Measurements from ENCODE around the gene CADPS. TPM values are rescaled to one million over a fixed set of nuclear protein-coding genes. Genes with fewer than 3 reads are reported as not detected.

CADPS gene
- total RNA-seq, 5 donors from 2014 or later (not counting 1 experiment from before 2014, with no cell fraction given), result 0.49 TPM; not detected in 4

GRCh38 chr3:62480056-62480455, 395.2 kb downstream of the CADPS start:
- POLR2A ChIA-PET, result no interaction called here

GRCh38 chr3:62479326-62479725, 395.9 kb downstream of the CADPS start:
- DNase-seq (no peak), ATAC-seq (replicated peaks in 1 of 4) (no peak)
- no peaks in the 10 kb centered on the region for H3K4me1 ChIP-seq (ENCODE audit: control insufficient read depth in 1 of 2, extremely low read depth in 1 of 2, insufficient read depth in 2 of 2, low read length in 2 of 2)
- POLR2A ChIA-PET, result no interaction called here
- Mint-ChIP-seq H3K27me3 (no peaks in the 10 kb centered on the region), H3K27ac (peak overlapping the region in 1 of 2 donors; percentile 10), H3K4me3 (no peak overlapping the region), H3K9me3 (no peaks in the 10 kb centered on the region), H3K36me3 (no peaks in the 10 kb centered on the region), H3K4me1 (no peaks in the 10 kb centered on the region)
- H3K36me3 ChIP-seq (ENCODE audit: control insufficient read depth in 2 of 2, extremely low read depth in 1 of 2, insufficient read depth in 1 of 2, low read length in 1 of 2), result no peaks in the 10 kb centered on the region
- no peak overlapping the region for H3K4me3 ChIP-seq (ENCODE audit: control insufficient read depth in 1 of 2, extremely low read depth in 1 of 2, low read length in 1 of 2)
- no peaks in the 10 kb centered on the region for H3K9me3 ChIP-seq
- no peaks in the 10 kb centered on the region for H3K27me3 ChIP-seq (replicated peaks in 1 of 2; ENCODE audit: control insufficient read depth in 2 of 2, extremely low read depth in 1 of 2, insufficient read depth in 2 of 2, low read length in 1 of 2)
- no peak overlapping the region for H3K27ac ChIP-seq (ENCODE audit: low read length)
- CTCF ChIA-PET, result no interaction called here
- WGBS (ENCODE audit: insufficient coverage), result 87% methylated on average over 6 of the region's 9 CpGs

More at GRCh38 chr3:62480056-62480455, 395.2 kb downstream of the CADPS start:
- no peaks in the 10 kb centered on the region for H3K9me3 Mint-ChIP-seq
- Histone ChIP-seq H3K4me3 (ENCODE audit: control insufficient read depth in 1 of 2, extremely low read depth in 1 of 2, low read length in 1 of 2) (no peak overlapping the region), H3K4me1 (ENCODE audit: control insufficient read depth in 1 of 2, extremely low read depth in 1 of 2, insufficient read depth in 2 of 2, low read length in 2 of 2) (no peaks in the 10 kb centered on the region), H3K36me3 (ENCODE audit: control insufficient read depth in 2 of 2, extremely low read depth in 1 of 2, insufficient read depth in 1 of 2, low read length in 1 of 2) (no peaks in the 10 kb centered on the region), H3K27me3 (replicated peaks in 1 of 2; ENCODE audit: control insufficient read depth in 2 of 2, extremely low read depth in 1 of 2, insufficient read depth in 2 of 2, low read length in 1 of 2) (no peaks in the 10 kb centered on the region), H3K27ac (ENCODE audit: low read length) (no peak overlapping the region), H3K9me3 (no peaks in the 10 kb centered on the region)
- CTCF ChIA-PET, result no interaction called here
- H3K27ac Mint-ChIP-seq, result no peak overlapping the region
- ATAC-seq (replicated peaks in 1 of 4) (no peak), DNase-seq (no peak)
- H3K4me1 Mint-ChIP-seq, result no peaks in the 10 kb centered on the region
- no peaks in the 10 kb centered on the region for H3K36me3 Mint-ChIP-seq
- H3K4me3 Mint-ChIP-seq, result no peak overlapping the region
- peaks cover 0 to under 1% of the 10 kb centered on the region in 2 donors for H3K27me3 Mint-ChIP-seq
- WGBS (ENCODE audit: insufficient coverage), result no CpG with 5 or more reads among the region's 1 CpG

GRCh38 chr3:62475306-62475705, 399.9 kb downstream of the CADPS start:
- Mint-ChIP-seq H3K27me3 (peaks cover 0 to 1% of the 10 kb centered on the region in 2 donors), H3K4me1 (no peaks in the 10 kb centered on the region), H3K9me3 (no peaks in the 10 kb centered on the region), H3K4me3 (no peak overlapping the region), H3K27ac (no peak overlapping the region), H3K36me3 (no peaks in the 10 kb centered on the region)
- H3K27ac ChIP-seq (ENCODE audit: low read length), result no peak overlapping the region
- no peaks in the 10 kb centered on the region for H3K4me1 ChIP-seq (ENCODE audit: control insufficient read depth in 1 of 2, extremely low read depth in 1 of 2, insufficient read depth in 2 of 2, low read length in 2 of 2)
- ATAC-seq (replicated peaks in 1 of 4) (no peak), DNase-seq (no peak)
- no peak overlapping the region for H3K4me3 ChIP-seq (ENCODE audit: control insufficient read depth in 1 of 2, extremely low read depth in 1 of 2, low read length in 1 of 2)
- H3K9me3 ChIP-seq, result no peaks in the 10 kb centered on the region
- ChIA-PET CTCF (no interaction called here), POLR2A (no interaction called here)
- H3K27me3 ChIP-seq (replicated peaks in 1 of 2; ENCODE audit: control insufficient read depth in 2 of 2, extremely low read depth in 1 of 2, insufficient read depth in 2 of 2, low read length in 1 of 2), result no peaks in the 10 kb centered on the region
- H3K36me3 ChIP-seq (ENCODE audit: control insufficient read depth in 2 of 2, extremely low read depth in 1 of 2, insufficient read depth in 1 of 2, low read length in 1 of 2), result no peaks in the 10 kb centered on the region

- Mint-ChIP-seq H3K27me3 (peaks cover 0 to 1% of the 10 kb centered on the region in 2 donors), H3K27ac (no peak overlapping the region), H3K9me3 (no peaks in the 10 kb centered on the region), H3K4me3 (no peak overlapping the region), H3K4me1 (no peaks in the 10 kb centered on the region), H3K36me3 (no peaks in the 10 kb centered on the region)
- ChIA-PET POLR2A (no interaction called here), CTCF (no interaction called here)
- 60% methylated on average over 1 of the region's 4 CpGs for WGBS (ENCODE audit: insufficient coverage)
- ATAC-seq (replicated peaks in 1 of 4), result no peak
- H3K27ac ChIP-seq (ENCODE audit: low read length), result no peak overlapping the region
- no peaks in the 10 kb centered on the region for H3K36me3 ChIP-seq (ENCODE audit: control insufficient read depth in 2 of 2, extremely low read depth in 1 of 2, insufficient read depth in 1 of 2, low read length in 1 of 2)
- no peaks in the 10 kb centered on the region for H3K27me3 ChIP-seq (replicated peaks in 1 of 2; ENCODE audit: control insufficient read depth in 2 of 2, extremely low read depth in 1 of 2, insufficient read depth in 2 of 2, low read length in 1 of 2)
- DNase-seq, result no peak
- H3K9me3 ChIP-seq, result no peaks in the 10 kb centered on the region
- no peak overlapping the region for H3K4me3 ChIP-seq (ENCODE audit: control insufficient read depth in 1 of 2, extremely low read depth in 1 of 2, low read length in 1 of 2)
- no peaks in the 10 kb centered on the region for H3K4me1 ChIP-seq (ENCODE audit: control insufficient read depth in 1 of 2, extremely low read depth in 1 of 2, insufficient read depth in 2 of 2, low read length in 2 of 2)
Measured at GRCh38 chr3:62467966-62468722, 407.1 kb downstream of the CADPS start.

GRCh38 chr3:62462788-62463187, 412.4 kb downstream of the CADPS start:
- Histone ChIP-seq H3K36me3 (ENCODE audit: control insufficient read depth in 2 of 2, extremely low read depth in 1 of 2, insufficient read depth in 1 of 2, low read length in 1 of 2) (no peaks in the 10 kb centered on the region), H3K27me3 (replicated peaks in 1 of 2; ENCODE audit: control insufficient read depth in 2 of 2, extremely low read depth in 1 of 2, insufficient read depth in 2 of 2, low read length in 1 of 2) (no peaks in the 10 kb centered on the region), H3K9me3 (no peaks in the 10 kb centered on the region), H3K27ac (ENCODE audit: low read length) (no peak overlapping the region), H3K4me1 (ENCODE audit: control insufficient read depth in 1 of 2, extremely low read depth in 1 of 2, insufficient read depth in 2 of 2, low read length in 2 of 2) (no peaks in the 10 kb centered on the region), H3K4me3 (ENCODE audit: control insufficient read depth in 1 of 2, extremely low read depth in 1 of 2, low read length in 1 of 2) (no peak overlapping the region)
- Mint-ChIP-seq H3K9me3 (no peaks in the 10 kb centered on the region), H3K27me3 (peaks cover 1 to 12% of the 10 kb centered on the region in 2 donors), H3K36me3 (no peaks in the 10 kb centered on the region), H3K27ac (no peak overlapping the region), H3K4me1 (no peaks in the 10 kb centered on the region), H3K4me3 (no peak overlapping the region)
- 60% methylated on average over 2 of the region's 4 CpGs for WGBS (ENCODE audit: insufficient coverage)
- POLR2A ChIA-PET, result no interaction called here
- DNase-seq (no peak), ATAC-seq (replicated peaks in 1 of 4) (no peak)
- CTCF ChIA-PET, result no interaction called here

GRCh38 chr3:62462104-62462762, 413.0 kb downstream of the CADPS start:
- CTCF ChIA-PET, result no interaction called here
- no peaks in the 10 kb centered on the region for H3K9me3 ChIP-seq
- WGBS (ENCODE audit: insufficient coverage), result 67% methylated on average over 9 of the region's 19 CpGs
- no peaks in the 10 kb centered on the region for H3K36me3 ChIP-seq (ENCODE audit: control insufficient read depth in 2 of 2, extremely low read depth in 1 of 2, insufficient read depth in 1 of 2, low read length in 1 of 2)
- POLR2A ChIA-PET, result no interaction called here
- no peaks in the 10 kb centered on the region for H3K4me1 Mint-ChIP-seq
- H3K4me1 ChIP-seq (ENCODE audit: control insufficient read depth in 1 of 2, extremely low read depth in 1 of 2, insufficient read depth in 2 of 2, low read length in 2 of 2), result no peaks in the 10 kb centered on the region
- H3K9me3 Mint-ChIP-seq, result no peaks in the 10 kb centered on the region
- peaks cover 1 to 12% of the 10 kb centered on the region in 2 donors for H3K27me3 Mint-ChIP-seq
- H3K4me3 ChIP-seq (ENCODE audit: control insufficient read depth in 1 of 2, extremely low read depth in 1 of 2, low read length in 1 of 2), result no peak overlapping the region
- ATAC-seq (replicated peaks in 1 of 4), result no peak
- no peak overlapping the region for H3K27ac ChIP-seq (ENCODE audit: low read length)
- no peak overlapping the region for H3K4me3 Mint-ChIP-seq
- H3K36me3 Mint-ChIP-seq, result no peaks in the 10 kb centered on the region
- DNase-seq, result no peak
- H3K27ac Mint-ChIP-seq, result no peak overlapping the region
- H3K27me3 ChIP-seq (replicated peaks in 1 of 2; ENCODE audit: control insufficient read depth in 2 of 2, extremely low read depth in 1 of 2, insufficient read depth in 2 of 2, low read length in 1 of 2), result no peaks in the 10 kb centered on the region

Data from T-cell (primary cell).